Lung (tissue), 12 donors: Measurements from ENCODE around the gene MYMK. TPM values are rescaled to one million over a fixed set of nuclear protein-coding genes. Genes with fewer than 3 reads are reported as not detected.
A peak's percentile ranks its signal among the peaks of the same experiment; 100 is the strongest.

ENCODE experiments used
- ATAC-seq: fragments of 200-7000 bp; cut with Tn5 transposase; one replicate; pipeline ENCODE4 v1.9.1; 2020; ENCODE audit warnings: moderate number of reproducible peaks; ENCODE audit not compliant: insufficient read depth, low FRiP score
- DNase-seq, 3 donors: peaks; one replicate each; pipeline ENCODE4 v3.0.0-alpha.2; 2013 to 2017
- H3K27ac ChIP-seq, 2 donors: one replicate each; pipeline ENCODE4 v1.5.1; 2013; ENCODE audit warnings: mild to moderate bottlenecking in 2 of 2, moderate library complexity in 2 of 2, control low read depth in 1 of 2, inconsistent platforms in 1 of 2, low read depth in 1 of 2, low read length in 1 of 2
- H3K27me3 ChIP-seq, 3 donors: one replicate each; pipeline ENCODE4 v1.5.1; 2013; ENCODE audit warnings: low read length in 2 of 3; ENCODE audit not compliant: control insufficient read depth in 3 of 3, insufficient read depth in 3 of 3
- H3K36me3 ChIP-seq, 4 donors: one replicate each; pipeline ENCODE4 v1.5.1; 2013; ENCODE audit warnings: low read length in 4 of 4, mild to moderate bottlenecking in 1 of 4, moderate library complexity in 1 of 4; ENCODE audit not compliant: control insufficient read depth in 4 of 4, insufficient read depth in 4 of 4
- H3K4me1 ChIP-seq, 5 donors: one replicate each; pipeline ENCODE4 v1.5.1; 2013; ENCODE audit warnings: low read length in 5 of 5, mild to moderate bottlenecking in 2 of 5, moderate library complexity in 1 of 5; ENCODE audit not compliant: control insufficient read depth in 5 of 5, insufficient read depth in 5 of 5
- H3K4me3 ChIP-seq: one replicate; pipeline ENCODE4 v1.5.1; 2013; ENCODE audit warnings: mild to moderate bottlenecking, control low read depth, moderate library complexity
- H3K9ac ChIP-seq, 2 donors: one replicate each; pipeline ENCODE4 v1.5.1; 2013; ENCODE audit warnings: low read length in 2 of 2, control low read depth in 1 of 2; ENCODE audit not compliant: insufficient read depth in 1 of 2
- H3K9me3 ChIP-seq, 4 donors: one replicate each; pipeline ENCODE4 v1.5.1; 2013; ENCODE audit warnings: low read length in 3 of 4, mild to moderate bottlenecking in 1 of 4, moderate library complexity in 1 of 4; ENCODE audit not compliant: control insufficient read depth in 4 of 4, insufficient read depth in 3 of 4
- WGBS, 2 donors: extraction: QIAGEN DNeasy Blood & Tissue Kit; methylation state at CpG; one replicate each; pipeline ENCODE4 v1.1.7; 2013; 5-methylcytosine and 5-hydroxymethylcytosine counted together
- polyA plus RNA-seq, 2 donors: library from polyadenylated mRNA; stranded (reverse); fragments of 200-250 nt; gene quantifications; one replicate each; pipeline ENCODE4 v1.2.1, GENCODE V29; 2013
- total RNA-seq, 2 donors: library from RNA; depleted of rRNA in 1 of 2; stranded (reverse); fragments of >200 nt in 1 of 2; gene quantifications; one replicate each; pipeline ENCODE4 v1.2.1, GENCODE V29; 2014 to 2021
- TF ChIP-seq, protein P1 (sequence below): IDR thresholded peaks from 2 replicates; pipeline ENCODE4 v1.5.1; 2012; ENCODE audit warnings: mild to moderate bottlenecking; ENCODE audit errors: control extremely low read depth, extremely low read depth
- donor health status: control.
- donor health status: control.
- donor health status: Bipolar disorder and iron deficiency.
- donor health status: healthy.
- donor health status: DM: yes; HTN: yes; CAD: no.

MYMK gene
- total and polyA plus RNA-seq, 4 donors, result not detected

DNA sequence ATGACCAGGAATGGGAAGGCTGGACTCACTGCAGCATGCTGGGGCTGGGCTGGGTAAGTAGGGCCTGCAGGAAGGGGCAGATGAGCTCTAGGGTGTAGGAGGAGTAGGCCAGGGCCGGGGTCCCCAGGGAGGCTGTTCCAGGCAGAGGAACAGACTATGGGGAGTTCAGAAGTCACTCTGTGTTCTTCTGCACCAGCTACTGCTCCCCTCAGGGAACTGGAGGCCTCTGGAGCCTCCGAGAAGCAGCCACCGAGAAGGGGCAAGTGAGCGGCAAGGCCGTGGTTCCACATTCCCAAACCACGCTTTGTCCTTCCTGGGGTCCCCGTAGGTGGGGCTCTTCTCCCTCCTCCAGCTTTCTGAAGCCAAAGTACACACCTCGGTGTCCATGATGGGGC lies 37.4 kb downstream of the MYMK start:
- Histone ChIP-seq H3K27me3 (no peaks in the 10 kb centered on the region), H3K36me3 (no peaks in the 10 kb centered on the region), H3K9ac (no peak overlapping the region), H3K4me1 (peaks cover 0 to 24% (median 3%) of the 10 kb centered on the region in 5 donors), H3K27ac (peak overlapping the region in 1 of 2 donors; percentile 8), H3K4me3 (no peak overlapping the region), H3K9me3 (no peaks in the 10 kb centered on the region)
- ATAC-seq, result no peak
- 84 to 90% methylated on average over 8 of the region's 8 CpGs for WGBS, 2 donors
- TF ChIP-seq, protein P1, sequence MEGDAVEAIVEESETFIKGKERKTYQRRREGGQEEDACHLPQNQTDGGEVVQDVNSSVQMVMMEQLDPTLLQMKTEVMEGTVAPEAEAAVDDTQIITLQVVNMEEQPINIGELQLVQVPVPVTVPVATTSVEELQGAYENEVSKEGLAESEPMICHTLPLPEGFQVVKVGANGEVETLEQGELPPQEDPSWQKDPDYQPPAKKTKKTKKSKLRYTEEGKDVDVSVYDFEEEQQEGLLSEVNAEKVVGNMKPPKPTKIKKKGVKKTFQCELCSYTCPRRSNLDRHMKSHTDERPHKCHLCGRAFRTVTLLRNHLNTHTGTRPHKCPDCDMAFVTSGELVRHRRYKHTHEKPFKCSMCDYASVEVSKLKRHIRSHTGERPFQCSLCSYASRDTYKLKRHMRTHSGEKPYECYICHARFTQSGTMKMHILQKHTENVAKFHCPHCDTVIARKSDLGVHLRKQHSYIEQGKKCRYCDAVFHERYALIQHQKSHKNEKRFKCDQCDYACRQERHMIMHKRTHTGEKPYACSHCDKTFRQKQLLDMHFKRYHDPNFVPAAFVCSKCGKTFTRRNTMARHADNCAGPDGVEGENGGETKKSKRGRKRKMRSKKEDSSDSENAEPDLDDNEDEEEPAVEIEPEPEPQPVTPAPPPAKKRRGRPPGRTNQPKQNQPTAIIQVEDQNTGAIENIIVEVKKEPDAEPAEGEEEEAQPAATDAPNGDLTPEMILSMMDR, result no peak
- DNase-seq, result no peak

DNA sequence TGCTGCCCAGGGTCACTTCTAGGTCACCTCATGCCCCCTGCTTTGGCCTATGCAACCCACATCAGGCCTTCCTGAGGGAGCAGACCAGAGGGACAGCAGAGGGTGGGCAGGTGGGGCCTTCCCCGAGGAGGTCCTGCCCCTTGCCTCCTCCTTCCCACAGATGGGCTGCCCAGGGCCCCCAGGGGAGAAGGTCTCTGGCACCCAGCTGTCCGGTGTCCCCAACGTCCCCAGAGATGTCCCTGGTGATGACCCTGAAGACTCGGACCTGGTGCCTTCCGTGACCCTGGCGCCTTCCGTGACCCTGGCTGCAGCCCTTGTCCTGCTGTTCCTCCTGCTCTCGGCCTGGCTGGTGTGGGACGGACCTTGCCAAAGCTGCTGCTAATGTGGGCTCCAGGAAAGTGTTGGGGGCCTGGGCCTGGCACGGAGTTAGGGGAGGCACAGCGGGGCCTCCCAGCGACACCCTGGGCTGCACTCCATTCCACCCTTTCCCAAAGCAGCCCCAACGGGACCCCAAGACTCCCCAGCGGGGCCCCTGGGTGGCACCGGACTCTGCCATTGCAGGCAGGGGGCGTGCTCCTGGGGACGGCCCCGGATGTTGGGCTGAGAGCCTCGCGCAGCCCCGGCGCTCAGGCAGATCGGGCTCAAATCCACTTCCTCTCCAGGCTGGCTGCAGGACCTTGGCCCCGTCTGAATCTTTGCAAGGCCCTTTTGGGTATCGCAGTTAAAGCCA lies 39.1 kb downstream of the MYMK start:
- DNase-seq, result no peak

DNA sequence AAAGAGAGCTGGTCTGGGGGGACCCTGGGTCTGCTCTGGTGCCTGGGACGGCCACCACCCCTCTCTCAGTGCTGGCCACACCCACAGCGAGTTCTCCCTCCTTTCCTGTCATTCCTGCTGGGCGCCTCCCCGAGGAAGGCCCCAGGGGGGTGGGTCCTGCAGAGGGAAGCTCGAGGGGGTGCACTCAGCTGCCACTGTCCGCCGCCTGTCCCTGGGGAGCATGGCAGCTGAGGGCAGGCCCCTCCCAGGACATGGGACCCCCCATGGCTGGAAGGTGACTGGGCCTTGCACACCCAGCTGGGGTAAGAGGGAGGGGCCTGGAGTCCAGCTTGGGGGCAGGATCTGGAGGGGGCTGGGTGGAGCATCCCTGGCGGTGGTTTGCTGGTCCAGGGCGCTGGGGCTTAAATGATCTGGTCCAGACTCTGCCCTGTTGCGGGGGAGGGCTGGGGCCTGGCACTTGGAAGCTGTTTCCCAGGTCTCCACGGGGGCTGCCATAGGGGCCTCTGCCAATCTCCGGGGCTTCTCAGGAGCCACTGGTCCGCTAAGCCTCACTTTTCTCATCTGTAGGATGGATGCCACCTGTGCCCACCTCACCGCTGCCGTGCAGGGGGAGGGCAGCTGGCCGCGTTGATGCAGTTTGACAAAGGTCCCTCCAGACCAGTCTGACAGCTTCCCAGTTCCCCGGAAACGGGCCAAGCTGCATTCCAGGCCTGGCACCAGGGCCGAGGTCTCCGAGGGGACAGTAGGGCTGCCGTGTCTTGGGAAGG lies 39.9 kb downstream of the MYMK start:
- Histone ChIP-seq H3K36me3 (no peaks in the 10 kb centered on the region), H3K4me1 (peaks cover 0 to 11% (median 3%) of the 10 kb centered on the region in 5 donors), H3K9me3 (no peaks in the 10 kb centered on the region), H3K4me3 (no peak overlapping the region), H3K27me3 (peaks cover 0 to 2% (median 0%) of the 10 kb centered on the region in 3 donors), H3K9ac (no peak overlapping the region), H3K27ac (no peak overlapping the region)
- TF ChIP-seq, protein P1, result no peak
- DNase-seq (peak; percentile 43 to 73 (median 62)), ATAC-seq (no peak)
- WGBS, 2 donors, result 66 to 79% methylated on average over 22 of the region's 22 CpGs

More for the DNA sequence above, 39.1 kb downstream of the MYMK start:
- Histone ChIP-seq H3K4me1 (peaks cover 0 to 11% (median 3%) of the 10 kb centered on the region in 5 donors), H3K9me3 (no peaks in the 10 kb centered on the region), H3K9ac (no peak overlapping the region), H3K4me3 (no peak overlapping the region), H3K27me3 (no peaks in the 10 kb centered on the region), H3K27ac (no peak overlapping the region), H3K36me3 (no peaks in the 10 kb centered on the region)
- TF ChIP-seq, protein P1, result no peak
- ATAC-seq, result no peak
- 56 to 57% methylated on average over 25 of the region's 25 CpGs for WGBS, 2 donors
